ENCODE data around the gene CDIP1. TPM values are rescaled to one million over a fixed set of nuclear protein-coding genes. Genes with fewer than 3 reads are reported as not detected.

CDIP1 gene
- total and polyA plus RNA-seq, 9 of the 15 experiments (the other 6 are each of a cell fraction or from before 2014, with no cell fraction given), result 0.29 TPM; not detected in 8

DNA sequence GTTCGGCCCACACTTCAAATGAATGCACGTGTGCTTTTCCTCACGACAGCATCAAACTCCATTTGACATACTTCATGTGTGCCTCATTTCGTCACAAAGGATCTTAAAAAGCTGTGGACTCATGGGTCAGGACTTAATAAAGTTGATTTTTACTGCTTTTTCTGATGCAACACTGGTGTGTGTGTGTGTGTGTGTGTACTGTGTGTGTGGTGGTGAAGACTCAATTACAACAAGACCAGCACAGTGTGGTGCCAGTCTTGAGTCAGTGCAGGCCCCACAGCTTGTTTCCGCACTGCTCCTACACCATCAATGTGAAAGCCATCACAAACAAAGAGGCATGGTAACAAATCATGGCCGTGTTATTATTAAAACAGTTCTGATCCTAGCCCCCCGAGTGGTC lies 17.7 kb downstream of the CDIP1 start:
- BruUV-seq (replicated peaks), result no TSS peak
- 55% methylated on average over 7 of the region's 7 CpGs for WGBS (ENCODE audit: insufficient coverage, low coverage, missing lambda C conversion rate)
- H3K36me3 ChIP-seq (ENCODE audit: control insufficient read depth, insufficient read depth, low read length), result no peaks in the 10 kb centered on the region

DNA sequence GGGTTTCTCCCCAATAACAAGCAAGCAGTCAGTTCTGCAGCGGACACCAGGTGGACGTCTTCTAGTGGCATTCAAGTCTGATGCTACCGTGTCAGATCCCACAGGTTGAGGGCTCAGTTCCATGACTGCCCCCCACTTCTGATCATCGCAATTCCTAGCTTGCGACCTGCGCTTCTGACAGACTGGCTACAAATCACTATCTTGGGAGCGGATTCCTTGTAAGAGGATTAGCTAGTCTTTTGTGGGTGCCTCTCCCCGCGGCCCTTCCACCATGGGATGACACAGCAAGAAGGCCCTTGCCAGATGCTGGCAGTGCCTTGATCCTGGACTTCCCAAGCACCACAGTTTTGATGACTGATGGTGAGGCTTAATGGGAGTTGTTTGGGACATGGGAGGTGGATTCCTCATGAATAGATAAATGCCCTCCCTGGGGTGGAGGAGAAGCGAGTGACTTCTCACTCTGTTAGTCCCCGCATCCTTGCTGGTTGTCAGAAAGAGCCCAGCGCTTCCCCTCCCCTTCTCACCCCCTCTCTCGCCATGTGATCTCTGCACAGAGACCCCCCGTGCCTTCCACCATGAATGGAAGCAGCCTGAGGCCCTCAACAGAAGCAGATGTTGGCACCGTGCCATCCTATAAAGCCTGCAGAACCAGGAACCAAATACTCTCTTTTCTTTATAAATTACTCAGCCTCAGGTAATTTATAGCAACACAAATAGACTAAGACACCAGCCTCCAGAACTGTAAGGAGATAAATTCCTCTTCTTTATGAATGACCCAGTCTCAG lies 19.1 kb downstream of the CDIP1 start:
- 0 out of 2 replicates have a peak, but pooled peaks have one; percentile 15 for TF ChIP-seq NFE2 (IDR thresholded peaks at IDR 0.05; ENCODE audit: low read depth)
- TF ChIP-seq NFIC (IDR thresholded peaks at IDR 0.05), result peak; percentile 92
- 0 out of 2 replicates have a peak, but pooled peaks have one; percentile 9 for TF ChIP-seq C11orf30 (IDR thresholded peaks at IDR 0.05; ENCODE audit: low read depth)
- TF ChIP-seq NFIX (CRISPR knock-in tag; IDR thresholded peaks at IDR 0.05; ENCODE audit: low read depth), result peak; percentile 33; the same call in 1 of the 2 replicates
- TF ChIP-seq MTA3 (IDR thresholded peaks at IDR 0.05; ENCODE audit: borderline replicate concordance), result no peak
- H3K9me1 ChIP-seq (ENCODE audit: control insufficient read depth, insufficient read depth, low read length), result no peaks in the 10 kb centered on the region
- ATAC-seq (no peak), DNase-seq (ENCODE audit: extremely low read depth in 1 of 4, low spot score in 3 of 4) (no peak), FAIRE-seq (no peak)
- H3K9ac ChIP-seq (ENCODE audit: insufficient read depth in 1 of 2, low read depth in 2 of 2, low read length in 2 of 2), result no peak overlapping the region
- no peaks in the 10 kb centered on the region for H3K79me2 ChIP-seq (ENCODE audit: control insufficient read depth, insufficient read depth, low read length)
- H3K4me3 ChIP-seq, result no peak overlapping the region
- intact Hi-C loops (cut with micrococcal nuclease), result loop anchor here (2.0 to 10.0 kb wide), 2 partner anchors 65 to 435 kb away; partner anchors contain the start of gene SEC14L5
- ChIA-PET POLR2A (interaction anchor here (0.8 kb wide), 1 partner anchor 17 kb away, joined by 3 read pairs; no protein-coding TSS in a partner anchor), CTCF (ENCODE audit: low intra/inter-chr PET ratio) (interaction anchor here (0.6 to 3.0 kb wide), 2 partner anchors 20 to 436 kb away, joined by 3 to 13 read pairs; no protein-coding TSS in a partner anchor)
- H4K20me1 ChIP-seq (replicated peaks; ENCODE audit: control insufficient read depth, insufficient read depth, low read length), result no peaks in the 10 kb centered on the region
- 42% methylated on average over 14 of the region's 15 CpGs for WGBS (ENCODE audit: insufficient coverage, low coverage, missing lambda C conversion rate)
- no TSS peak for BruUV-seq (replicated peaks)
- in situ Hi-C loops (cut with MboI), result loop anchor here (5.0 to 10.0 kb wide), 2 partner anchors 68 to 435 kb away; partner anchors contain the start of gene SEC14L5
- no peaks in the 10 kb centered on the region for H3K36me3 ChIP-seq (ENCODE audit: control insufficient read depth, insufficient read depth, low read length)
- H3K27ac ChIP-seq (ENCODE audit: extremely low read depth, low read depth, low read length), result no peak overlapping the region
- H3K4me1 ChIP-seq (replicated peaks in 1 of 2; ENCODE audit: control insufficient read depth in 2 of 2, insufficient read depth in 2 of 2, low read length in 2 of 2), result peaks cover 9 to 20% of the 10 kb centered on the region in 2 experiments; a peak in 4 of 5 replicates
- no peak overlapping the region for H2AFZ ChIP-seq (ENCODE audit: low read depth, low read length)
- no peaks in the 10 kb centered on the region for H3K27me3 ChIP-seq (ENCODE audit: control insufficient read depth in 2 of 2, insufficient read depth in 2 of 2, low read length in 2 of 2)
- H3K4me2 ChIP-seq (ENCODE audit: insufficient read depth, low read length), result no peak overlapping the region
- H3K9me3 ChIP-seq (replicated peaks; ENCODE audit: control insufficient read depth, insufficient read depth, low read depth, low read length), result no peaks in the 10 kb centered on the region

More for the DNA sequence above, 17.7 kb downstream of the CDIP1 start:
- DNase-seq (ENCODE audit: extremely low read depth in 1 of 4, low spot score in 3 of 4) (no peak), FAIRE-seq (no peak), ATAC-seq (no peak)
- Histone ChIP-seq H3K9ac (ENCODE audit: insufficient read depth in 1 of 2, low read depth in 2 of 2, low read length in 2 of 2) (no peak overlapping the region), H3K27me3 (ENCODE audit: control insufficient read depth in 2 of 2, insufficient read depth in 2 of 2, low read length in 2 of 2) (no peaks in the 10 kb centered on the region), H3K79me2 (ENCODE audit: control insufficient read depth, insufficient read depth, low read length) (no peaks in the 10 kb centered on the region), H3K4me2 (ENCODE audit: insufficient read depth, low read length) (no peak overlapping the region), H3K9me1 (ENCODE audit: control insufficient read depth, insufficient read depth, low read length) (no peaks in the 10 kb centered on the region), H3K4me1 (replicated peaks in 1 of 2; ENCODE audit: control insufficient read depth in 2 of 2, insufficient read depth in 2 of 2, low read length in 2 of 2) (peaks cover 9 to 16% of the 10 kb centered on the region in 2 experiments; a peak in 4 of 5 replicates), H3K9me3 (replicated peaks; ENCODE audit: control insufficient read depth, insufficient read depth, low read depth, low read length) (no peaks in the 10 kb centered on the region), H4K20me1 (replicated peaks; ENCODE audit: control insufficient read depth, insufficient read depth, low read length) (no peaks in the 10 kb centered on the region), H3K27ac (ENCODE audit: extremely low read depth, low read depth, low read length) (no peak overlapping the region), H2AFZ (ENCODE audit: low read depth, low read length) (no peak overlapping the region), H3K4me3 (no peak overlapping the region)
- TF ChIP-seq ZNF184 (CRISPR knock-in tag; IDR thresholded peaks at IDR 0.05) (no peak), ZKSCAN1 (IDR thresholded peaks at IDR 0.05; ENCODE audit: low read depth, low read length) (no peak), FUS (optimal IDR thresholded peaks at IDR 0.05; ENCODE audit: low read depth, low read length) (no peak), SMARCA5 (IDR thresholded peaks at IDR 0.05) (no peak), FIP1L1 (IDR thresholded peaks at IDR 0.05; ENCODE audit: low read depth, low read length, poor library complexity, severe bottlenecking) (no peak), HMG20B (CRISPR knock-in tag; IDR thresholded peaks at IDR 0.05) (no peak)
- intact Hi-C loops (cut with micrococcal nuclease), result loop anchor here (10.0 kb wide), 1 partner anchor 434 kb away; the partner anchor contains the start of gene SEC14L5
- CTCF ChIA-PET (ENCODE audit: low intra/inter-chr PET ratio), result no interaction called here
- POLR2A ChIA-PET, result no interaction called here
- in situ Hi-C loops (cut with MboI), result loop anchor here (5.0 kb wide), 1 partner anchor 66 kb away; no protein-coding TSS in a partner anchor
